Lower lobe of right lung (tissue), 2 donors: ENCODE measurements around the gene ZSWIM3. TPM values are rescaled to one million over a fixed set of nuclear protein-coding genes. Genes with fewer than 3 reads are reported as not detected.

ENCODE experiments used
- ATAC-seq, 2 donors: fragments of 200-7000 bp; cut with Tn5 transposase; one replicate each; pipeline ENCODE4 v1.9.1; 2020 to 2022; ENCODE audit warnings: mild to moderate bottlenecking in 2 of 2, moderate library complexity in 2 of 2
- DNase-seq: peaks from one replicate; pipeline ENCODE4 v3.0.0-alpha.2; 2020
- H3K27ac ChIP-seq: fragments of 200-600 bp; one replicate; pipeline ENCODE4 v1.8.0; 2022
- H3K27me3 ChIP-seq: fragments of 200-600 bp; one replicate; pipeline ENCODE4 v1.8.0; 2022; ENCODE audit warnings: low read depth
- H3K36me3 ChIP-seq: fragments of 200-600 bp; one replicate; pipeline ENCODE4 v1.8.0; 2022; ENCODE audit warnings: mild to moderate bottlenecking
- H3K4me1 ChIP-seq: fragments of 200-600 bp; one replicate; pipeline ENCODE4 v1.8.0; 2022
- H3K4me3 ChIP-seq: fragments of 200-600 bp; one replicate; pipeline ENCODE4 v1.8.0; 2022; ENCODE audit warnings: mild to moderate bottlenecking
- H3K9me3 ChIP-seq: fragments of 200-600 bp; one replicate; pipeline ENCODE4 v1.8.0; 2022
- intact Hi-C: fragments of 100-400 bp; cut with DNase I; formaldehyde crosslinking; loops from one replicate; pipeline ENCODE4 v1.11.0; 2022
- total RNA-seq: library from RNA; stranded (reverse); fragmentation: NEBNext Ultra II Directional; extraction: Animal tissue kit (Norgen Biotek cat#: 25700); gene quantifications from one replicate; pipeline ENCODE4 v1.2.1, GENCODE V29; 2021
- TF ChIP-seq, protein P1 (sequence below): fragments of 200-600 bp; IDR thresholded peaks from one replicate; pipeline ENCODE4 v1.8.0; 2022; ENCODE audit warnings: antibody characterized with exemption, mild to moderate bottlenecking
- donor health status: DM: no; HTN: yes; CAD: no; lungs with severe emphysema.

The ZSWIM3 gene
- total RNA-seq, 1 donor from 2014 or later = 3.0 TPM

DNA sequence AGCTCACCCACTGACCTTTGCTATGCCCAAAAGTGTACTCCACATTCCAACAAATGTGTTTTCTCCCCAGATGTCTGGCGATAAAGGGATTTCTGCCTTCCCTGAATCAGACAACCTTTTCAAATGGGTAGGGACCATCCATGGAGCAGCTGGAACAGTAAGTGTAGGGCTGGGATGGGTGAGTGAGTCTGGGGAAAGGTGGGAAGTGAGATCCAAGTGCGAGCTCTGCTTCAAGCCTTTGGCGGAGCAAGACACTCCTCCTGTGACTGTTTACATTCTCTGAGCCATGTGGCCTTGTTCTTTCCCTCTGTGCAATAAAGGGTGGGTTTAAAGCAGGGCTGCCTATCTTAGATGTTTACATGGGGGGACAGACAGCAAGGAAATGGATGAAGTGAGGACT, 43.1 kb upstream of the ZSWIM3 start:
- intact Hi-C loops = no loop called here
- Histone ChIP-seq H3K27ac (no peak overlapping the region), H3K36me3 (peaks cover 24% of the 10 kb centered on the region), H3K4me1 (peaks cover 14% of the 10 kb centered on the region), H3K27me3 (no peaks in the 10 kb centered on the region), H3K4me3 (no peak overlapping the region), H3K9me3 (no peaks in the 10 kb centered on the region)
- DNase-seq (no peak), ATAC-seq (no peak)
- TF ChIP-seq, protein P1, sequence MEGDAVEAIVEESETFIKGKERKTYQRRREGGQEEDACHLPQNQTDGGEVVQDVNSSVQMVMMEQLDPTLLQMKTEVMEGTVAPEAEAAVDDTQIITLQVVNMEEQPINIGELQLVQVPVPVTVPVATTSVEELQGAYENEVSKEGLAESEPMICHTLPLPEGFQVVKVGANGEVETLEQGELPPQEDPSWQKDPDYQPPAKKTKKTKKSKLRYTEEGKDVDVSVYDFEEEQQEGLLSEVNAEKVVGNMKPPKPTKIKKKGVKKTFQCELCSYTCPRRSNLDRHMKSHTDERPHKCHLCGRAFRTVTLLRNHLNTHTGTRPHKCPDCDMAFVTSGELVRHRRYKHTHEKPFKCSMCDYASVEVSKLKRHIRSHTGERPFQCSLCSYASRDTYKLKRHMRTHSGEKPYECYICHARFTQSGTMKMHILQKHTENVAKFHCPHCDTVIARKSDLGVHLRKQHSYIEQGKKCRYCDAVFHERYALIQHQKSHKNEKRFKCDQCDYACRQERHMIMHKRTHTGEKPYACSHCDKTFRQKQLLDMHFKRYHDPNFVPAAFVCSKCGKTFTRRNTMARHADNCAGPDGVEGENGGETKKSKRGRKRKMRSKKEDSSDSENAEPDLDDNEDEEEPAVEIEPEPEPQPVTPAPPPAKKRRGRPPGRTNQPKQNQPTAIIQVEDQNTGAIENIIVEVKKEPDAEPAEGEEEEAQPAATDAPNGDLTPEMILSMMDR = no peak

- intact Hi-C loops = no loop called here
- ATAC-seq = no peak
- H3K27ac ChIP-seq = peak overlapping the region; percentile 63
These were observed 40.5 kb upstream of the ZSWIM3 start for GRCh38 chr20:45816951-45817350.

GRCh38 chr20:45817376-45818194, 39.8 kb upstream of the ZSWIM3 start:
- ATAC-seq = peak; percentile 81 to 88
- Histone ChIP-seq H3K27me3 (peaks cover 7% of the 10 kb centered on the region), H3K27ac (peak overlapping the region; percentile 63), H3K9me3 (no peaks in the 10 kb centered on the region), H3K4me3 (no peak overlapping the region), H3K4me1 (peaks cover 13% of the 10 kb centered on the region), H3K36me3 (no peaks in the 10 kb centered on the region)
- TF ChIP-seq, protein P1 = no peak
- intact Hi-C loops = no loop called here
- no peak for DNase-seq

More at GRCh38 chr20:45816951-45817350, 40.5 kb upstream of the ZSWIM3 start:
- Histone ChIP-seq H3K9me3 (no peaks in the 10 kb centered on the region), H3K36me3 (no peaks in the 10 kb centered on the region), H3K4me1 (peaks cover 14% of the 10 kb centered on the region), H3K4me3 (no peak overlapping the region), H3K27me3 (peaks cover under 1% of the 10 kb centered on the region)
- TF ChIP-seq, protein P1 = no peak
- DNase-seq = no peak

DNA sequence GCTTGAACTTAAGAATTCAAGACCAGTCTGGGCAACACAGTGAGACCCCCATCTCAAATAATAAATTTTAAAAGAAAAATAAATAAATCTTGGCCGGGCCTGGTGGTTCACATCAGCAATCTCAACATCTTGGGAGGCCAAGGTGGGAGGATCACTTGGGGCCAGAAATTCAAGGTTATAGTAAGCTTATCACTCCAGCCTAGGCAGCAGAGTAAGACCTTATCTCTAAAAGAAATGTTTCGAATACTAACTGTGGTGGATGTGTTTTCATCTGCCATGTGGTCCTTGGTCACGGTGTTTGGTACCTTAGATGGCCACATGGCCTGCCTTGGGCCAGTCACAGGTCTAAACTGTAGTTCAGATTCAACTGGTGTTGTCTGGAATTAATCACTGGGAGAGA, 39.2 kb upstream of the ZSWIM3 start:
- Histone ChIP-seq H3K4me1 (peaks cover 13% of the 10 kb centered on the region), H3K4me3 (no peak overlapping the region), H3K27me3 (peaks cover 14% of the 10 kb centered on the region), H3K36me3 (no peaks in the 10 kb centered on the region), H3K9me3 (no peaks in the 10 kb centered on the region), H3K27ac (no peak overlapping the region)
- intact Hi-C loops = no loop called here
- DNase-seq = no peak
- ATAC-seq = no peak
- TF ChIP-seq, protein P1 = no peak

DNA sequence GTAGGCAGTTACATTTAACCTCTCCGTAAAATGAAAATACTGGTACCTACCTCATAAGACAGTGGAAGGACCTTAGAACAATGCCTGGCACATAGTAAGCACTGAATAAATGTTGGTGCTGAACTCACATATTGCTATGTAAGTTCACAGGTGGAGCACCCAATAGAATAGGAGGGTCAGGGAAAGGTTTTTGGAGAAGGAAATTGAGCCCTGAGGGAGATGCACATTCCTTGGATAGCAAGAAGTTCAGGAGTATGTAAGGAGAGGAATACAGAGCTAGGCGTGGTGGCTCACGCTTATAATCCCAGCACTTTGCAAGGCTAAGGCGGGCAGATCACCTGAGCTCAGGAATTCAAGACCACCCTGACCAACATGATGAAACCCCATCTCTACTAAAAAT, 37.9 kb upstream of the ZSWIM3 start:
- intact Hi-C loops = no loop called here
- H3K4me3 ChIP-seq = no peak overlapping the region

More for the DNA sequence above, 37.9 kb upstream of the ZSWIM3 start:
- TF ChIP-seq, protein P1 = no peak
- H3K4me1 ChIP-seq = peaks cover 18% of the 10 kb centered on the region
- H3K27me3 ChIP-seq = peaks cover 26% of the 10 kb centered on the region
- ATAC-seq (no peak), DNase-seq (no peak)
- H3K27ac ChIP-seq = no peak overlapping the region
- H3K9me3 ChIP-seq = no peaks in the 10 kb centered on the region
- no peaks in the 10 kb centered on the region for H3K36me3 ChIP-seq
